Mammary epithelial cell (primary cell): ENCODE data around the gene VWA2.

Source experiments
- EZH2 ChIP-seq: IDR thresholded peaks from 2 replicates; pipeline ENCODE4 v1.6.1; 2012; ENCODE audit warnings: low read length, inconsistent platforms, borderline replicate concordance
- TF ChIP-seq, protein P1 (sequence below), 2 donors: IDR thresholded peaks in 1 of 2; conservative IDR thresholded peaks in 1 of 2; 2 replicates each; pipeline ENCODE4 v1.5.1; 2011 to 2012; ENCODE audit warnings: inconsistent platforms in 2 of 2, low read length in 2 of 2, mild to moderate bottlenecking in 2 of 2, control low read depth in 1 of 2, low read depth in 1 of 2; ENCODE audit not compliant: insufficient read depth in 1 of 2; ENCODE audit errors: extremely low read depth in 1 of 2

DNA sequence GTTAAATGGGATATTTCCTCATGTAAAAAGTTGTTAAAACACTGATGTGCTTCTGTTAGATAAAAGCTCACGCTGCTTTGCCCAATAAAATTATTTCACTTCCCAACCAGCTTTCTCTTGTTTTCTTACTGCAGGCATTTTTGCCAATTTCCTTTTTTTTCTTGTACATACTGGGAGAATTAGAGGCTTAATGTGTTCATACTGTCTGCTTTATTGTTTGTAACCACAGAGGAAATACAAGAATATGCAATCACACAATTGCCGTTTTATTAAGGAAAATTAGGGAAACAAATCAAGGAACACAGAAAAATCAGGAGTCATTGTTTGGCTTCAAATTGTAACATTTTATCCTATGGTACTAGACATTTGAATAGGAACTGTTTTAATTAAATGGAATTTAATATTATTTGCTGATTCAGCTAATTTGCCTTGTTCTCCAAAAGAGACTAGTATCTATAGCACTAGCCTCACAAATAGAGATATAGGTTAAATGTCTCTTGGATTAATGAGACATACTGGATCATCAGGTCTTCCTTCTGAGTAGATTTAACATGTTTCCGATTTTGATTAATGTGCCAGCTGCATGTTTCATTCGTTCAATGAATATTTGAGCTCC is 6.4 kb upstream of the VWA2 start:
- no peak for TF ChIP-seq EZH2
- TF ChIP-seq, protein P1, sequence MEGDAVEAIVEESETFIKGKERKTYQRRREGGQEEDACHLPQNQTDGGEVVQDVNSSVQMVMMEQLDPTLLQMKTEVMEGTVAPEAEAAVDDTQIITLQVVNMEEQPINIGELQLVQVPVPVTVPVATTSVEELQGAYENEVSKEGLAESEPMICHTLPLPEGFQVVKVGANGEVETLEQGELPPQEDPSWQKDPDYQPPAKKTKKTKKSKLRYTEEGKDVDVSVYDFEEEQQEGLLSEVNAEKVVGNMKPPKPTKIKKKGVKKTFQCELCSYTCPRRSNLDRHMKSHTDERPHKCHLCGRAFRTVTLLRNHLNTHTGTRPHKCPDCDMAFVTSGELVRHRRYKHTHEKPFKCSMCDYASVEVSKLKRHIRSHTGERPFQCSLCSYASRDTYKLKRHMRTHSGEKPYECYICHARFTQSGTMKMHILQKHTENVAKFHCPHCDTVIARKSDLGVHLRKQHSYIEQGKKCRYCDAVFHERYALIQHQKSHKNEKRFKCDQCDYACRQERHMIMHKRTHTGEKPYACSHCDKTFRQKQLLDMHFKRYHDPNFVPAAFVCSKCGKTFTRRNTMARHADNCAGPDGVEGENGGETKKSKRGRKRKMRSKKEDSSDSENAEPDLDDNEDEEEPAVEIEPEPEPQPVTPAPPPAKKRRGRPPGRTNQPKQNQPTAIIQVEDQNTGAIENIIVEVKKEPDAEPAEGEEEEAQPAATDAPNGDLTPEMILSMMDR (conservative IDR thresholded peaks at IDR 0.05 in 1 of 2, IDR thresholded peaks at IDR 0.05 in 1 of 2; ENCODE audit: extremely low read depth in 1 of 2, insufficient read depth in 1 of 2, low read depth in 1 of 2, low read length in 2 of 2) = no peak
